IPS DF 4.7 (cell line): Measurements from ENCODE around the gene TOGARAM2.
"Not testable (repeated sequence)": the region's sequence is repeated elsewhere in the genome, so short reads cannot be mapped to it uniquely, and the experiment has no call there.

Experiments
- DNase-seq: peaks from one replicate; pipeline ENCODE4 v3.0.0-alpha.2; 2013; ENCODE audit warnings: low spot score; ENCODE audit errors: extremely low read depth

The TOGARAM2 gene

GRCh38 chr2:29072251-29072650, 91.2 kb downstream of the TOGARAM2 start:
- no peak for DNase-seq

- DNase-seq, result no peak
These were observed 92.0 kb downstream of the TOGARAM2 start for GRCh38 chr2:29072971-29073725.

- DNase-seq, result no peak
These were observed 92.8 kb downstream of the TOGARAM2 start for GRCh38 chr2:29073933-29074332.

- no peak for DNase-seq
These were observed 93.3 kb downstream of the TOGARAM2 start, which contains the start of gene PCARE for GRCh38 chr2:29074411-29074810. Gene PCARE, minus strand, starts transcription at chr2:29074523. Its CDS starts 262 bp downstream, at chr2:29074261.

- DNase-seq, result no peak
These were observed 95.0 kb downstream of the TOGARAM2 start for GRCh38 chr2:29075894-29076705.

GRCh38 chr2:29079887-29080286, 98.8 kb downstream of the TOGARAM2 start:
- no peak for DNase-seq

GRCh38 chr2:29080886-29081743, 100.0 kb downstream of the TOGARAM2 start:
- DNase-seq, result no peak

GRCh38 chr2:29082804-29083495, 101.9 kb downstream of the TOGARAM2 start:
- no peak for DNase-seq

- DNase-seq, result no peak
These were observed 103.5 kb downstream of the TOGARAM2 start for GRCh38 chr2:29084554-29084953.

GRCh38 chr2:29090311-29090710, 109.2 kb downstream of the TOGARAM2 start:
- DNase-seq, result not testable (repeated sequence)

GRCh38 chr2:29096969-29097368, 115.9 kb downstream of the TOGARAM2 start:
- DNase-seq, result no peak

- no peak for DNase-seq
These were observed 116.5 kb downstream of the TOGARAM2 start for GRCh38 chr2:29097569-29097968.

GRCh38 chr2:29100564-29100963, 119.5 kb downstream of the TOGARAM2 start:
- no peak for DNase-seq
